ELR (cell line): ENCODE measurements around the gene IGSF21.

Experiments used
- DNase-seq: peaks from one replicate; pipeline ENCODE4 v3.0.0-alpha.2; 2015; ENCODE audit warnings: low read depth

The IGSF21 gene

DNA sequence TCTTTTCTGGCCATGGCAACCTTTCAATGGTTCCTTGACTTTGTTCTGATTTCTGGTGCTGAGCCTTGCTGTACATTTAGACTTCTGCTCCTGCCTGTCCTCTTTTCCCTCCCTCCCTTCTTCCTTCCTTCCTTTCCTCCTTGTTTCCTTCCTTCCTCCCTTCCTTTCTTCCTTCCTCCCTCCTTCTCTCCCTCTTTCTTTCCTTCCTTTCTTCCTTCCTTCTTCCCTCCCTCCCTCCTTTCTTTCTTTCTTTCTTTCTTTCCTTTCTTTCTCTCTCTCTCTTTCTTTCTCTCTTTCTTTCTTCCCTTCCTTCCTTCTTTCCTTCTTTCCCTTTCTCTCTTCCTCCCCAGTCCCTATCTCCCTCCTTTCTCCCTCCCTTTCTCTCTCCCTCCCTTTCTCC lies 10.4 kb upstream of the IGSF21 start:
- DNase-seq: no peak

DNA sequence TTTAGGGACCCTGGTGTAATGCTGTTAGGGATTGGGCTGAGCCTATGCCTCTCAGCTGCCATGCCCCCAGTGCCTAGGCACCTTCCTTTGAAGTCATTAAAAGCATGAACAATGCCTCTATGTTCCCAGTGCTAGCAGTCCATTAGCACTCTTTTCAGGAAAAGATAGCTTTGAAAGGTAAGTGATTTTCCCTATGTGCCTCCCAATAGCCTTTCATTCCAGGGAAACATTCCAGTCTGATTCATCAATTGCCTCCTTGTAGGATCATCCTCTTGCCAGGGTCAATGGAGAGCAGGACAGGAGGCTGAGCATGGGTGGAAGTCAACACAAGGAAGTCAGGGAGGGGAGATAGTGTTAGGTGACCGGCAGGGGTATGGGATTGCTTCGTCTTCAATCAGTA lies 8.6 kb upstream of the IGSF21 start:
- DNase-seq: no peak

DNA sequence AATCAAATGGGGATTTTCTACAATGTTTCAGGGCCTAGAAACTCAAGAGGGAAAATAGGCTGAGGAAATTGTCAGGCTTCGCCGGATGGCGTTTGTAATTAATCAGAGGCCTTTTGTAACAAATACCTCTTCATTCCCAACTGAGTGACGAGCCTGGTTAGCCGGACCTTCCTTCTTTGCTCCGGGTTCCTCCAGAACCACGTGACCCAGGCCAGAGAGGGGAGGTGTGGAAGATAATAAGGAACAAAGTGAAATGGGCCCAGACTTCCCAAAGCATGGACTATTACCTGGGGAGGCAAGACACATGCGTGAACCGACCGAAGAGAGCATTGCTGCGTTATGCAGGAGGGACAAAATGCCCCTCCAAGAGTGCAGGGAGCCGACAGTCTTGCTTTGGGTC lies 7.5 kb upstream of the IGSF21 start:
- DNase-seq: no peak

DNA sequence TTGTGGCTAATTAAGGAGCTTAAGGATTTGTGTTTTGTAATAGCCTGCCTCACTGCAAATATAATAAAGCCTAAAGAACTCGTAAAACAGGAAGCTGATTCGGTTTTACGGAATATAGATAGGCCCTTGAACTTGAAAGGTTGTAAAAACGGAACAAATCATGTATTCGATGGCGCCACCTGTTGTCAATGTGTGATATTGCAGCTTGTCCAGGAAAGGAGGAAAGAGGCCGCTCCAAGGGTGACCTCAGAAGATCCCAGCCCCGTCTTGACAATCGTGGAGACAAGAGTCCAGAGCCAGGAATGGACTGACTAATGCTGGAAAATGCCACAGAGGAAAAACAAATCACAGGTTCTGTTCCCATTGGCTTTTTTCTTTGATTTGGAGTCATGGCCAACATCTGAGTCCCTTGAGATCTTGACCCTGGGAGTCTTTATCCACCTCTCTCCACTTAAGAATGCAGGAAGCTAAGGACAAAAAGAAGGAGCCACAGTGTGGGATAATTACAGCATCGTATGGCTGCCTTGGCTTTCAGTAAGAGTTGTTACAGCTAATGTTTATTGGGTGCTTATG lies 7.0 kb upstream of the IGSF21 start:
- peak; percentile 60 for DNase-seq

- no peak for DNase-seq
Measured at GRCh38 chr1:18101508-18101907, 6.1 kb upstream of the IGSF21 start.

DNA sequence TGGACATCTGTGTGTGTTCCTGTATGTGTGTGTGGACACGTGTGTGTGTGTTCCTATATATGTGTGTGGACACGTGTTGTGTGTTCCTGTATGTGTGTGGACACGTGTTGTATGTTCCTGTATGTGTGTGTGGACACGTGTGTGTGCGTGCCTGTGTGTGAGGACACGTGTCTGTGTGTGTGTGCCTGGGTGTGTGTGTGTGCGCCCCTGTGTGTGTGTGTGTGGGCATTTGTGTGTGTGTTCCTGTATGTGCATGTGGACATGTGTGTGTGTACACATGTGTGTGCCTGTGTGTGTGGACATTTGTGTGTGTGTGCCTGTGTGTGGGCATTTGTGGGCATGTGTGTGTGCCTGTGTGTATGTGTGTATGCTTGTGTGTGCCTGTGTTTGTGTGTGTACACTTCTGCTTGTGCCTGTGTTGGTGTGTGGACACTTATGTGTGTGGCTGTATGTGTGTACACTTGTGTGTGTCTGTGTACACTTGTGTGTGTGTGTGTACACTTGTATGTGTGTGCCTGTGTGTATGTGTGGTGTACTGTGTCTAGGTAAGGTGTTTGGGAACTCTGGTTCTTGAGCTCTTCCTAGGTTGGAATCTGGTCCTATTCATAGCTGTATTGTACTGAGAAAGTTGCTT lies 3.7 kb upstream of the IGSF21 start:
- DNase-seq: no peak

GRCh38 chr1:18104546-18105100 lies 3.0 kb upstream of the IGSF21 start:
- no peak for DNase-seq

- no peak for DNase-seq
Measured at GRCh38 chr1:18105196-18105595, 2.4 kb upstream of the IGSF21 start.

DNA sequence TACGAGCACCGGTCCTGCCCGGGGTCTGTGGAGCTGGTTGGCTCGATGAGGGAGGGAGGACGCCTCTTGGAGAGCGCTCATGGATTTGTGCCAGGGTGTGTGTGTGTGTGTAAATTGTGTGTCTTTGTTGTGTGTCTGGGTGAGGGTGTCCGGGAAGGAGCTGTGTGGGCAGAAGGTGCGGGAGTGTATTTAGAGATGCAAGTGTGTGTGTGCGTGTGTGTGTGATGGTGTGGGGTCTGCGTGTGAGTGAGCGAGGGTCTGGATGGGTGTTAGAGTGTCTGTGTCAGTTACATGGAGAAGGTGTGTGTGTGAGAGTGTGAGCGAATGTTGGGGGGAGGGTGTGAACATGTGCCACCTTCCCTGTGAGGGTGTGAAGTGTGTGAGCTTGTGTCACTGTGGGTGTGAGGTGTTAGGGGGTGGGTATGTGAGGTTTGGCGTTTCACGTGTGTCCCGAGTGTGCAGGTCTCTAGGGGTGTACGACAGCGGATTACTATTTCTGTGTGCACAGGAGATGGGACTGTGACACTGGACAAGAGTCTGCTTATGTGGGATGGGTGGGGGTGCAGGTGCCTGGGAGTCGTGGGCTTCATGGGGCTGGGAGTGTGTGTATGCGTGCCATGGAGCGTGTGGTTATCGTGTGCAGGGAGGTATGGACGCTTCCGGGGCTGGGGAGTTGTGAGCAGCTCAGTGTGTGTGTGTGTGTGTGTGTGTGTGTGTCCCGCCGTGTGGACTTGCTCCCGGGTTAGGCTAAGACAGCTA lies 880 bp downstream of the IGSF21 start:
- DNase-seq: no peak

DNA sequence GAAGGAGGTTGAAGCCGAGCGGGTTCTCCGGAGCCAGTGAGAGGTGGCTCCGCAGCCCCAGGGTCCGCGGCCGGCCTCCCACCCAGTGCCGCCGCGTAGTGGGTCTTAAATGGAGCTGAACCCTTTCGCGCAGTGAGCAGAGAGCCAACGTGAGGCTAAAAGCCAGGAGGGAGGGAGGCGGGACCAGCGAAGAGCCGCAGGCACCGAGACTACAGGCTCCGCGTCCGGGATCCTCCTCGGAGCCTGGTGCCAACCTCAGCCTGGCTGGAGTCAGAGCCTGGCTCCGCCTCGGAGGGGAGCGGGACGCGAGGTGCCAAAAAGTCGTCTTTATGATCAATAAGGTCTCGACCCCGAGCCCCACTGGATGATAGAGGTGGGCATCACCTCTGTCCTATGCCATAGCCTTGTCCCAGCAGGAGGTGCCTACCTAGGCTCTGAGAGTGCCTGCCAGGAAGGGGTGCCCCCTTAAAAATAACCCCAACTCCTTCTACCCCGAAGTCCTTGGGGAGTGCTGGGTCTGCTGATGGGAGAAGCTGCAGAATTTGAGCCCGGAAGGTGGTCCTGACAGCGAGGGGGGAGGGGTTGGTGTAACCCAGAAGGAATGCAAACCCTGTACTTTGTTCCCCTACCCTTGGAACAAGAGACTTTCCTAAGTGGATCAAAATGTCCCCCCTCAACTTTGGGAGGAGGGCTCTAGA lies 1.6 kb downstream of the IGSF21 start:
- DNase-seq: no peak

DNA sequence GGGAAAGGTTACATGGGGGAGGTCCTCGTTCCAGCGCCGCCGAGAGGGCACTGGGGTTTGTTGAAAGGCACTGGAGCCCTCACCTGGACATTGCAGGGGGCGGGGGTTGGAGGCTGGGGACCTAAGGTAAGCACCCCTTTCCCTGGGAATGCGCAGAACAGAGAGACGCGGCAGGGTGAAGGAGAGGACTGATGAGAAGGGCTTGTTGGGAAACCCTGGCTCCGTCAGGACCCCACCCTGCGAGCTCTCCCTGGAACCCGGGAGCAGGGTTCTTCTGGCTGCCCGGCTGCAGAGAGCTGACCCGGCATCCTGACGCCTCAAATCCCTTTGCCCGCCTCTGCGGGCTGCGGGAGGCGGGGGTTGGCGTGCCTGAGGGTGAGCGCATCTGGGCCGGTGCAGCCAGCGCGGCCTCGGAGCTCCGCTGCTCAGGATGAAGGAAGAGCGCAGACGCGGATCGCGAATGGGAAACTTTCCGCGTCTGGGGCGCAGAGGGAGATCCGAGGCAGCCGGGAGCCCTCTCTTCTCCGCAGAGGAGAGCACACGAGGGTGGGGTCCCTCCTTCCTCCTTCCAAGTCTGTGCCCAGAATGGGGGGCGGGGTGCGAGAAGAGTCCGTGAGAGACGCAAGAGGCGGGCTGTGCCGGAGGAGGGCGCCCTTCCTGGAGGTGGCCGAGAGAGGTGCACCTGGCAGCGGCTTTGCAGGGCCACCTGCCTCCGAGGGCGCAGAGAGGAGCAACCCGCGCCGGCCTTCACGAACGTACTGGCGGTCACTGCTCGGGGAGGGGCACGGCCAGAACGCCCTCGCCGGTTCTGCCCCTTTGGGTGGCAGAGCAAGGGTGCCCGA lies 2.4 kb downstream of the IGSF21 start:
- DNase-seq: no peak

- DNase-seq: no peak
Measured at GRCh38 chr1:18110598-18110939, 3.0 kb downstream of the IGSF21 start.

GRCh38 chr1:18110968-18111367 lies 3.4 kb downstream of the IGSF21 start:
- no peak for DNase-seq

GRCh38 chr1:18111605-18112297 lies 4.2 kb downstream of the IGSF21 start:
- no peak for DNase-seq

DNA sequence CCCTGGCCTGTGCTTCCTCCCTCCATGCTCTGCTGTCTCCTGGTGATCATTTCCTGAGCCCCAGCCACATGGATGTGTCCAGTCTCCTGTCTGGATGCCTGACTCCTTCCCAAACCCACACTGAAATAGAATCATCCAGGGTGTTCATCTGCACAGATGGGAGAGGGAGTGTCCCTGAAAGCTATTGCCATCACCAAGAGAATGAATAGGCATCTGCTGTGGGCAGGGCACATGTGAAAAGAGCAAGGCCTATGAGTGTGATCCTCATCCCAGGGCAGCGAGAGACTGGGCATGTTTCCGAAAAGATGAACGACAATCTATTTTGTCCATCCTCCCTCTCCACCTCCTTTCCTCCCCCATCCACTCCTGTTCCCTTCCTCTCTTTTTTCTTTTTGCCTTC lies 5.0 kb downstream of the IGSF21 start:
- no peak for DNase-seq

- no peak for DNase-seq
Measured at GRCh38 chr1:18114726-18115410, 7.3 kb downstream of the IGSF21 start.

- no peak for DNase-seq
Measured at GRCh38 chr1:18116777-18117176, 9.2 kb downstream of the IGSF21 start.

DNA sequence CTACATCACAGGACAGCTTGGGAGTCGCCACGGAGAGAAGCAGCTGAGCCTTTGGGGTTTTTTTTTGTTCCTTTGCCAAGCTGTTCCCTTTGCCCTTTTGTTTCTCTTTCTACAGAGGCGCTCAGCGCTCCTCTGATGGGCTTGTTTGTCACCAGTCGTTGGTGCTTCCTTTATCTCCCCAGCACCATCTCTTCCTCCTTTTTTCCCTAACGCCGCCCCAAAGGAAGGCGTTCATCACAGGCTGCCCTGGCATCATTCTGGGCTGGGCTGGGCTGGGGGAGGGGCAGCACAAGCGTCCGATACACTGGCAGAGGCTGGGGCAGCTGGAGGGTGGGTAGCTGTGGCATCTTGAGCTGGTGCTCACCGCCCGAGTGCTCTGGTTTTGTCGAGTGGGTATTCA lies 10.5 kb downstream of the IGSF21 start:
- DNase-seq: no peak

DNA sequence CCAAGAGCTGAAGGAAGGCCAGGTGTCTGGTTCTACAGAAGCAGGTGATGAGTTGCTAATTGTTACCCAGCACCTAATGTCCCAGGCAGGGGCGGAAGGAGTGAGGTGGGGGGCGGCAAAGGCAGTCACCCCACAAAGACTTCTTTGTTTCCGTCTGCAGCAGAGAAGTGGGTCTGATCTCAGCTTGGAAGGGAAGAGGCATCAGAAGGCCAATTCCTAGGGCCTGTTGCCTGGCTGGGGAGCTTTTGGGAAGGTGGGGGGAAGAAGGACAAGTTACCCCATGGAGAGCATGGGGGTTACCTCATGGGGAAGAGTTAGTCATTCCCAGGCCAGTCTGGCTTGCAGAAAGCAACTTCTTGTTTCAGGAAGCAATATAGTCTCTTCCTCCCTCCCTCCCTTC lies 10.9 kb downstream of the IGSF21 start:
- no peak for DNase-seq

DNA sequence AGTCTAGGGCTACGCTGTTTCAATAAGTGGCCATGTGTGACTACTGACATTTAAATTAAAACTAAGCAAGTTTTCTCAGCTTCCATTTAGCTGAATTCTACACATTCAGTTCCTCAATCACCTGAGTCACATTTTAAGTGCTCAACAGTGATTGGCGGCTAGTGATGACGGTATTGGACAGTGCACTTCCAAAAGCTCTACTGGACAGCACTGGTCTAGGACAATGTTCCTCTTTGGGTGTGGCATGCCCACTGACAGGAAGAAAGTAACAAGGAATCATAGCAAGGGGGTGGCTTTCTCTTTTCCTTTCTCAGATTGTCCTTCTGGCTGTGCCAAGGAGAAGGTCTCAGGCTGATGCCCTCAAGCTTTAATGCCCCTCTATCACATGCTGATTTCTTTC lies 11.7 kb downstream of the IGSF21 start:
- DNase-seq: no peak
